AG04450 (cell line): Measurements from ENCODE around the gene PGBD1. TPM values are rescaled to one million over a fixed set of nuclear protein-coding genes. Genes with fewer than 3 reads are reported as not detected.

Source experiments
- CTCF ChIA-PET: fragments of 300-600, 350-600 bp; formaldehyde crosslinking; extraction: SDS; loops from one replicate; lab custom pipeline; 2022; ENCODE audit warnings: antibody characterized with exemption, inconsistent platforms; lab: Charles Lee
- POLR2A ChIA-PET: fragments of 350-600 bp; formaldehyde crosslinking; extraction: SDS; loops from one replicate; lab custom pipeline; 2021; ENCODE audit warnings: antibody characterized with exemption, inconsistent platforms; lab: Yijun Ruan, JAX
- DNase-seq: peaks from one replicate; pipeline ENCODE4 v3.0.0-alpha.2; 2011; ENCODE audit warnings: low read depth, low spot score
- H3K27ac ChIP-seq: one replicate; pipeline ENCODE4 v1.5.1; 2012; ENCODE audit warnings: low read depth, low read length, control low read depth
- H3K27me3 ChIP-seq: one replicate; pipeline ENCODE4 v1.6.0; 2012; ENCODE audit warnings: low read length; ENCODE audit not compliant: control insufficient read depth, insufficient read depth
- H3K4me3 ChIP-seq: 2 replicates; pipeline ENCODE4 v1.5.1; 2011; ENCODE audit warnings: mild to moderate bottlenecking, low read depth, low read length, control low read depth
- H3K9me3 ChIP-seq: 2 replicates; pipeline ENCODE4 v1.5.1; 2012; ENCODE audit warnings: low read length; ENCODE audit not compliant: control insufficient read depth, insufficient read depth
- CTCF ChIP-seq: IDR thresholded peaks from 2 replicates; pipeline ENCODE4 v1.5.1; 2011; ENCODE audit warnings: low read depth, low read length, control low read depth, inconsistent platforms
- polyA plus RNA-seq: library from polyadenylated mRNA; depleted of rRNA; stranded (reverse); fragments of >200 nt; gene quantifications from 2 replicates; pipeline ENCODE4 v1.2.3, GENCODE V29; 2011

Gene PGBD1
- polyA plus RNA-seq, 1 experiment: 7.2 TPM

- H3K9me3 ChIP-seq: no peaks in the 10 kb centered on the region
- no peak overlapping the region for H3K27ac ChIP-seq
- CTCF ChIA-PET: interaction anchor here (0.8 to 1.2 kb wide), 5 partner anchors 9 to 75 kb away, joined by 3 to 4 read pairs (median 3); partner anchors contain the start of gene ZKSCAN4
- H3K27me3 ChIP-seq: no peaks in the 10 kb centered on the region
- no peak for DNase-seq
- peak overlapping the region; percentile 86 for H3K4me3 ChIP-seq
- TF ChIP-seq CTCF: no peak
- POLR2A ChIA-PET: interaction anchor here (1.0 to 1.3 kb wide), 7 partner anchors 12 to 139 kb away, joined by 3 to 10 read pairs (median 5); partner anchors contain the start of genes ZKSCAN3, ZKSCAN8 and ZSCAN26
Measured at GRCh38 chr6:28280595-28281287, 631 bp upstream of the PGBD1 start.

DNA sequence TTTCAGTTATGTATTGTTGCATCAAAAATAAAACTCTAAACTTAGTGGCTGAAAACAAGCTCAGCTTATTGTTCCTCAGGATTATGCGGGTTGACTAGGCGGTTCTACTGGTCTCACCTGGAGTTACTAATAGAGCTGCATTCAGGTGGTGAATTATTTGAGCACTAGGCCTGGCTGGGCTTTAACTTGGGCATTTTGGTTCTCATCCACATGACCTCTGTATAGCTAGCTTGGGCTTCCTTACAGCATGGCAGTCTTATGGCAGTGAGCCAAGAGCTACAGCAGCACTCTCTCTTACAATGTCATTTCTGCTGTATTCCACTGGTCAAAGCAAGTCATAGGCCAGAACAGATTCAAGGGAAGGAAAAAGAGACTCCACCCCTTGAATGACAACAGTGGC, 1.6 kb downstream of the PGBD1 start:
- POLR2A ChIA-PET: interaction anchor here (0.6 kb wide), 1 partner anchor 70 kb away, joined by 4 read pairs; no protein-coding TSS in a partner anchor

GRCh38 chr6:28291573-28291972, 10.2 kb downstream of the PGBD1 start:
- CTCF ChIA-PET: interaction anchor here (0.6 kb wide), 1 partner anchor 401 kb away, joined by 3 read pairs; a partner anchor contains a TSS
- DNase-seq: no peak
- Histone ChIP-seq H3K27ac (no peak overlapping the region), H3K9me3 (no peaks in the 10 kb centered on the region), H3K27me3 (no peaks in the 10 kb centered on the region), H3K4me3 (no peak overlapping the region)
- POLR2A ChIA-PET: interaction anchor here (0.7 kb wide), 1 partner anchor 167 kb away, joined by 7 read pairs; the partner anchor contains the start of gene ZSCAN16
- no peak for TF ChIP-seq CTCF

More for the DNA sequence above, 1.6 kb downstream of the PGBD1 start:
- Histone ChIP-seq H3K4me3 (no peak overlapping the region), H3K27ac (no peak overlapping the region), H3K27me3 (no peaks in the 10 kb centered on the region), H3K9me3 (no peaks in the 10 kb centered on the region)
- CTCF ChIA-PET: interaction anchor here (2.0 kb wide), 1 partner anchor 73 kb away, joined by 7 read pairs; no protein-coding TSS in a partner anchor
- TF ChIP-seq CTCF: no peak
- no peak for DNase-seq

DNA sequence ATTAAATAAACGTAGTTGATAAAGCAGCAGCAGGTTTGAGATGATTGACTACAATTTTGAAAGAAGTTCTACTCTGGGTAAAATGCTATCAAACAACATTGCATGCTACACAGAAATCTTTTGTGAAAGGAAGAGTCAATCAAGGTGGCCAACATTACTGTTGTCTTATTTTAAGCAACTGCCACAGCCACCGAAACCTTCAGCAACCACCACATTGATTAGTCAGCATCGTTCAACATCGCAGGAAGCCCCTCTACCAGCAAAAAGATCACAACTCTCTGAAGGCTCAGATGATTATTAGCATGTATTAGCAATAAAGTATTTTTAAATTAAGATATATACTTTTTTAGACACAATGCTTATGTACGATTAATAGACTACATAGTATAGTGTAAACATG, 14.0 kb downstream of the PGBD1 start:
- CTCF ChIA-PET: no interaction called here
- Histone ChIP-seq H3K4me3 (no peak overlapping the region), H3K27me3 (no peaks in the 10 kb centered on the region), H3K27ac (no peak overlapping the region), H3K9me3 (no peaks in the 10 kb centered on the region)
- no peak for TF ChIP-seq CTCF
- POLR2A ChIA-PET: no interaction called here
- DNase-seq: no peak

DNA sequence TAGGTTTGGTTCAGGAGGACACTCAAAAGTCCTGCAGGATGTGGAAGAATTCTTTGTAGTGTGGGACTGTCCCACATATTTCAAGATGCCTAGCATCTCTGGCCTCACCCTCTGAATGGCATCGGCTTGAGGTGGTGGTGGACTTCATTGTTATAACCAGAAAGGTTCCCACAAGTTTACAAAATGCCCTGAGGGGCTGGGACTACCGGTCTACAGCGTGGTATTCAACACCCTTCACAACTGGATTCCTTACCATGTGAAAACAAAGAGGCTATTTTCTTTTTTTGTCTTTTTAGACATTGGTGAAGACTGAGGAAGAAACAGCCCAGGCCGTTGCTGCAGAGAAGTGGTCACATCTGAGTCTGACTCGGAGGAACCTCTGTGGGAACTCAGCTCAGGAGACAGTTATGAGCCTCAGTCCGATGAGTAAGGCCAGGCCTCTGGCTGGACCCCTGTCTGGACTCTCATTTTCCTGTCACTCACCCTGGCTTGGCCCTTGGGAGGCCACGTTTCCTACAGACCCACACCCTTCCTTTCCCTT, 15.2 kb downstream of the PGBD1 start:
- no peak for DNase-seq
- no peak overlapping the region for H3K4me3 ChIP-seq
- no peaks in the 10 kb centered on the region for H3K9me3 ChIP-seq
- CTCF ChIA-PET: no interaction called here
- no peak for TF ChIP-seq CTCF
- no peak overlapping the region for H3K27ac ChIP-seq
- no peaks in the 10 kb centered on the region for H3K27me3 ChIP-seq
- POLR2A ChIA-PET: no interaction called here
